MV-4-11 (cell line): ENCODE results near the gene UROD.
"Not testable (repeated sequence)": the region's sequence is repeated elsewhere in the genome, so short reads cannot be mapped to it uniquely, and the experiment has no call there.

ENCODE experiments used
- DNase-seq: peaks from one replicate; lab custom pipeline; 2025; lab: John Stamatoyannopoulos, UW

Gene UROD

DNA sequence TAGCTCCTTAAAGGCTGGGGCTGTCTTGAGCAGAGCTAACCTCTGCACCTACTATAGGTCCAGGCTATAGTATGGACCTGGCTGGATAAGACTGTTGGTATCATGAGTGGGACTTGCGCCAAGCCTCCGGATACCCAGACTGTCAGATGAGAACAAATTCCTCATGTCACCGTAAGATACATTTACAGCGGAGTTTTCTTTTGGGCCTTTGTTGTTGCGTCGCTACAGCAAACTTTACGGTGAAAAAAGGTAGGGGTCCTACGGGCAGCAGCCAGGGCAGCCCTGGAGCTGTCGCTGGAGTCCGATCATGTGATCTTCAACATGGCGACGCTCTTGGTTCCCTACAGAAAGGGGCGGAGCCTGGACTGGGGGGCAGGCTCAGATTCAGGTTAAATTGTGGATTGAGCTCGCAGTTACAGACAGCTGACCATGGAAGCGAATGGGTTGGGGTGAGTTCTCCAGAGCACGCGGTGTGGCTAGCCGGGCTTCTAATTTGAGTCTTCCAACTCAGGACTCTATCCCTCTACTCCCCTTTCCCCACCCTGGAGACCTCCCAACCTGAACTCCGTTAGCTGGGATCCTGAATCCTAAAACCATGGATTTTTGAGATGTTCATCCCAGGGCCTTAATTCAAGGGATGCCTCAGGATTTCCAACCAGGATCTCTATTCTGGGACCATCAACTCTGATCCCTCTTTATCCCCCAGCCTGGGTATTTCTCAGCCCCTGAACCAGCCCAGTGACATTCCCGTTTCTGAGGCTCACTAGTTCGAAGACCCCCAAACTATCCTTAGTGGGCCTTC is at the start of gene UROD:
UROD (plus strand) TSS at position 418 of the 802 bp plus-strand sequence; CDS start at position 430, 12 bp downstream.
- DNase-seq: peak; percentile 95

- DNase-seq: no peak
Measured at GRCh38 chr1:44962729-44963128, 49.3 kb upstream of the UROD start.

- no peak for DNase-seq
Measured at GRCh38 chr1:44964396-44964795, 47.7 kb upstream of the UROD start.

- no peak for DNase-seq
Measured at GRCh38 chr1:44970317-44970716, 41.7 kb upstream of the UROD start.

GRCh38 chr1:44973645-44974044 is 38.4 kb upstream of the UROD start:
- DNase-seq: peak; percentile 59

DNA sequence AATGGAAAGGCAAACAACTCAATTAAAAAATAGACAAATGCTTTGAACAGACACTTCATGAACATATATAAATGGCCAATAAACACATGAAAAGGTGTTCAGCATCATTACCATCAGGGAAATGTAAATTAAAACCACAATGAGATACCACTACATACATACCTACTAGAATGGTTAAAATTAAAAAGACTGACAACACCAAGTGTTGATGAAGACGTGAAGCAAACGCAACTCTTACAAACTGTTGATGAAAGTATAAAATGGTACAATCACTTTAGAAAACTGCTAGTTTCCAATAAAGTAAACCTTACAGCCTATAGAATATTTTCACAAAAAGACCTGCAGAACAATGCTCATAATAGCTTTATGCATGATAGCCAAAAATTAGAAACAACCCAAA is 35.8 kb upstream of the UROD start:
- no peak for DNase-seq

- DNase-seq: not testable (repeated sequence)
Measured at GRCh38 chr1:44977372-44977771, 34.7 kb upstream of the UROD start.

DNA sequence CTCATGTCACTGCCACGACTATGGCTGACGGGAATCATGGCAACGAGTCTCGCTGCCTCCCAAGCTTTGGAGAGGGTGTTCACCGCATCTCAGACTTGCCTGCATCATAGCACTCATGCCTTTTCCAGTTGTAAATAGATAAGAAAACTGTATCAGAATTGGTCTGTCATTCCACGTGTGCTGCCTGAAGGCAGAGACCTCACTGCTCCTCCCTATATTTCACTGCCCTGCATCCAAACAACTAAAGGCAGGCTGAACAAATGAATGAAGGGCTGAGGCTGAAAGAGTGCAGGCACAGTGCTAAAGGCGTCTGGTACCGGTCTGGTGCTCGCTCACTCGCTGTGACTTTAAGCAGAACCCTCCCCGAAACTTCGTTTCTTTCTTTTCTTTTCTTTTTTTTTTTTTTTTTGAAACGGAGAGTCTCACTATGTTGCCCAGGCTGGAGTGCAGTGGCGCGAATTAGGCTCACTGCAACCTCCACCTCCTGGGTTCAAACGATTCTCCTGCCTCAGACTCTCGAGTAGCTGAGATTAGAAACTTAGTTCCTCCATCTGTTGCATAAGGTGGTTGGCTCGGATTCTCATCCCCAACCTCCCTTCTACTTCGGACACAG is 26.2 kb upstream of the UROD start:
- DNase-seq: peak; percentile 60

- DNase-seq: no peak
Measured at GRCh38 chr1:44988531-44989156, 23.4 kb upstream of the UROD start.

DNA sequence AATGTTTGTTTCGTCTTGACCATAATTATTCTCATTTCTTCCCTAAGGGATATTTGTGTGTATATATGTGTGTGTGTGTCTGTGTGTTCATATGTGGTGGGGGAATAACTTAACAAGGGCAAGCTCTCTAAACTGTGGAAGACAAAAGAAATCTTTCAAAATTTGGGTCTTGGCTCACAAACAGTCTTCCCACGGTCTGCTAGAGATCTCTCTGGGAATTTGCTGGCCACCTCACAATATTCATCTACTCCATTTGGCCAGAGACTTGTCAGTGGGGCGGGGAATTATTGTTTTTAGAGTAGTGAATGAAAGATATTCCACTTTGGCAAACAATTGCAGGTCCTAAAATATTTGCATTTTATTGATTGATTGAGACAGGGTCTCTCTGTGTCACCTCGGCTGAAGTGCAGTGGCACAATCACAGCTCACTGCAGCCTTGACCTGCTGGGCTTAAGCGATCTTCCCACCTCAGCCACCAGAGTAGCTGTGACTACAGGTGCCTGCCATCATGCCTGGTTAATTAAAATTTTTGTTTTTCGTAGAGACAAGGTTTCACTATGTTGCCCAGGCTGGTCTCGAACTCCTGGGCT is 17.6 kb upstream of the UROD start:
- no peak for DNase-seq

DNA sequence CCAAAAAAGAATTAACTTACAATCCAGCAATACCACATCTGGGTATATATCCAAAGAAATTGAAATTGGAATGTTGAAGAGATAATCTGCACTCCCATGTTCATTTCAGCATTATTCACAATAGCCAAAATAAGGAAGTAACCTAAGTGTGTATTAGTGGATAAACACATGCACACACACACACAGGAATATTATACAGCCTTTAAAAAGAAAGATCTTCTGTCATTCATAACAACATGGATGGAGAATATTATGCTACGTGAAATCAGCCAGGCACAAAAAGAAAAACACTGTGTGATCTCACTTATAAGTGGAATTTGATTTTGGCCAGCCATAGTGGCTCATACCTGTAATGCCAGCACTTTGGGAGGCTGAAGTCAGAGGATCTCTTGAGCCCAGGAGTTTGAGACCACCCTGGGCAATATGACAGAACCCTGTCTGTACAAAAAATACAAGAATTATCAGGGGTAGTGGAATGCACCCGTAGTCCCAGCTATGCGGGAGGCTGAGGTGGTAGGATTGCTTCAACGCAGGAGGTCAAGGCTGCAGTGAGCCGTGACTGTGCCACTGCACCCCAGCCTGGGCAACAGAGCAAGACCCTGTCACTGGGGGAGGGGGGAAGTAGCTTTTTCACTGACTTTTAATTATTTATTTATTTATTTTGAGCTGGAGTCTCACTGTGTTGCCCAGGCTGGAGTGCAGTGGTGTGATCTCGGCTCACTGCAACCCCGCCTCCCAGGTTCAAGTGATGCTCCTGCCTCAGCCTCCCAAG is 16.4 kb upstream of the UROD start:
- DNase-seq: no peak

GRCh38 chr1:44999232-44999631 is 12.8 kb upstream of the UROD start:
- DNase-seq: no peak

DNA sequence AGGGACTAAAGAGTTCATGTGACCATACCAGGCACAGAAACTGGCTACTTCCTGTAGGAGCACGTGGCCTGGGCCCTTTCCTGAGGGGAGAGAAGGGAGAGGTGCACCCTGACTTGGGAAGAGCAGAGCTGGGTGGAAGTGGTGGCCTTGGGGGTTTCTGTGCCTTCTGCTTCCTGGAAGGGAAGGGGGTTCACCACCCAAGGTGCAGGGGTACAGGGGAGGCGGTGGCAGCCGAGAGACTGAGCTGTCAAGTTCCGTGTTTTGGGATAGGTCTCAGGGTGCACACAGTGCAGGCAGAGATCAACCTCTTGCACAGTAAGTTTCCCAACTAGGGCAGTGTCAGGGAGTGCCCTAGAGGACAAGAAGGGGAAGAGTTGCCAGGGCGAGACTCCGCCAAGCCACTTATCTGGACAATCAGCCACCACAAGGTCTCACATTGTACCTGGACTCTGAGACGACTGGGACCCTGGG is 11.0 kb upstream of the UROD start:
- peak; percentile 21 for DNase-seq

DNA sequence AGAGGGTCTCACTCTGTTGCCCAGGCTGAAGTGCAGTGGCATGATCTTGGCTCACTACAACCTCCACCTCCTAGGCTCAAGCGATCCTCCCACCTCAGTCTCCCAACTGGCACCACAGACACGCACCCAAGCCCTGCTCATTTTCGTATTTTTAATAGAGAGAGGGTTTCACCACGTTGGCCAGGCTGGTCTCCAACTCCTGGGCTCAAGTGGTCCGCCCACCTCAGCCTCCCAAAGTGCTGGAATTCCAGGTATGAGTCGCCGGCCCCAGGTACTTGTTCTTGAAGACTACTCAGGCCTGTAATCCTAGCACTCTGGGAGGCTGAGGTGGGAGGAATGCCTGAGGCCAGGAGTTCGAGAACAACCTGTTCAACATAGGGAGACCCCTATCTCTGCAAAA is 10.5 kb upstream of the UROD start:
- DNase-seq: not testable (repeated sequence)

- no peak for DNase-seq
Measured at GRCh38 chr1:45002650-45003645, 9.1 kb upstream of the UROD start.

- no peak for DNase-seq
Measured at GRCh38 chr1:45003741-45004140, 8.3 kb upstream of the UROD start.

- DNase-seq: no peak
Measured at GRCh38 chr1:45004281-45004920, 7.7 kb upstream of the UROD start.

DNA sequence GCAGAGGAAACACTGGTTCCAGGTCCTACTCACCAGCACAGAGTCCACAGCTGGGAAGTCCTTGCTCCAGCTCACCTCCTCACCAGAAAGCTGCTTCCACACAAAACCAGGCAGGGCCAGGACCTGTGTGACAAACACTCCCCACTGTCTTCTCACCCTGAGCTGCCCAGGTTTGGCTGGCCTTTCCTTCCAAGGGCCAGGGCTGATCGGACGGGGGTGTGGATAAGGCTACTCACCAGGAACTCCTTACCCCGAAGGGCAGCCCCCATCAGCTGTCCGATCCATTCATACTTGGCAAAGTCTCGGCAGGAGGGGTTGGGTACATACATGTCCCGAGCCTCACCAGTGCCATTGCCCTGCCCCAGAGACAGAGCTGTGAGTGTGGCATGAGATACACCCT is 6.3 kb upstream of the UROD start:
- DNase-seq: no peak

- no peak for DNase-seq
Measured at GRCh38 chr1:45007311-45007710, 4.7 kb upstream of the UROD start.

GRCh38 chr1:45008076-45008475 is 4.0 kb upstream of the UROD start:
- DNase-seq: no peak
